Transverse colon (tissue), 4 donors: ENCODE measurements around the gene OSBPL2. TPM values are rescaled to one million over a fixed set of nuclear protein-coding genes. Genes with fewer than 3 reads are reported as not detected.

Experiments
- DNase-seq: peaks from one replicate; pipeline ENCODE4 v3.0.0-alpha.2; 2019
- H3K27ac ChIP-seq, 4 donors: fragments of 200-600 bp; sonication (generic); 2 replicates each; pipeline ENCODE4 v1.5.1; 2016 to 2018; ENCODE audit warnings: inconsistent platforms in 4 of 4
- H3K27me3 ChIP-seq: fragments of 200-600 bp; sonication (generic); 2 replicates; pipeline ENCODE4 v1.5.1; 2017; ENCODE audit warnings: inconsistent platforms
- H3K36me3 ChIP-seq, 4 donors: fragments of 200-600 bp; sonication (generic); 2 replicates each; pipeline ENCODE4 v1.5.1; 2017 to 2019; ENCODE audit warnings: inconsistent platforms in 4 of 4
- H3K4me1 ChIP-seq, 4 donors: fragments of 200-600 bp; sonication (generic); 2 replicates each; pipeline ENCODE4 v1.5.1; 2017 to 2020; ENCODE audit warnings: inconsistent platforms in 4 of 4
- H3K4me3 ChIP-seq, 4 donors: fragments of 200-600 bp; sonication (generic); 1 replicate in 1 of 4; 2 replicates in 3 of 4; pipeline versions ENCODE4 v1.5.1 to v1.6.1; 2017 to 2019; ENCODE audit warnings: inconsistent platforms in 4 of 4
- H3K9me3 ChIP-seq, 2 donors: fragments of 200-600 bp; sonication (generic); 2 replicates each; pipeline ENCODE4 v1.5.1; 2017 to 2019; ENCODE audit warnings: inconsistent platforms in 2 of 2
- EP300 ChIP-seq: sonication (generic); formaldehyde crosslinking; IDR thresholded peaks from one replicate; pipeline ENCODE4 v1.6.1; 2017; ENCODE audit warnings: antibody characterized with exemption, low read depth
- POLR2A ChIP-seq: fragments of 450-650 bp; IDR thresholded peaks from one replicate; pipeline ENCODE4 v1.6.1; 2016; ENCODE audit warnings: antibody characterized with exemption, mild to moderate bottlenecking, moderate library complexity
- POLR2AphosphoS5 ChIP-seq, 3 donors: sonication (generic); formaldehyde crosslinking; IDR thresholded peaks; one replicate each; pipeline ENCODE4 v1.6.1; 2016; ENCODE audit warnings: antibody characterized with exemption in 3 of 3
- WGBS, 2 donors: methylation state at CpG; one replicate each; pipeline ENCODE4 v1.1.5; 2018; ENCODE audit warnings: low coverage in 1 of 2; 5-methylcytosine and 5-hydroxymethylcytosine counted together
- in situ Hi-C, 4 donors: fragments of 200-750 bp; cut with MboI; loops; one replicate each; pipeline versions ENCODE4 v1.15.0 to v1.15.1; 2017; ENCODE audit warnings: low sequenced_read_pairs in 3 of 4, low pct_ligation_motif_present in 1 of 4, low pct_unique_long_range_greater_than_20kb in 1 of 4
- intact Hi-C: fragments of 100-400 bp; cut with DNase I; formaldehyde crosslinking; loops from one replicate; pipeline ENCODE4 v1.15.1; 2023; ENCODE audit warnings: low total_unique reads
- total RNA-seq, 4 donors: library from RNA; depleted of rRNA; stranded (reverse); fragments of >200 nt; gene quantifications; one replicate each; pipeline ENCODE4 v1.1.0, GENCODE V29; 2016
- TF ChIP-seq, protein P1 (sequence below), 5 experiments: fragments of 200-600 bp in 3 of 5; fragments of 450-650 bp in 2 of 5; sonication (generic) in 3 of 5; IDR thresholded peaks; 1 replicate in 2 of 5; 2 replicates in 3 of 5; pipeline ENCODE4 v1.5.1; 2016 to 2017; ENCODE audit warnings: antibody characterized with exemption in 5 of 5, inconsistent platforms in 3 of 5, mild to moderate bottlenecking in 2 of 5, moderate library complexity in 1 of 5

Gene OSBPL2
- total RNA-seq, 4 donors from 2014 or later, result 36.2 to 101 (median 73.3) TPM

DNA sequence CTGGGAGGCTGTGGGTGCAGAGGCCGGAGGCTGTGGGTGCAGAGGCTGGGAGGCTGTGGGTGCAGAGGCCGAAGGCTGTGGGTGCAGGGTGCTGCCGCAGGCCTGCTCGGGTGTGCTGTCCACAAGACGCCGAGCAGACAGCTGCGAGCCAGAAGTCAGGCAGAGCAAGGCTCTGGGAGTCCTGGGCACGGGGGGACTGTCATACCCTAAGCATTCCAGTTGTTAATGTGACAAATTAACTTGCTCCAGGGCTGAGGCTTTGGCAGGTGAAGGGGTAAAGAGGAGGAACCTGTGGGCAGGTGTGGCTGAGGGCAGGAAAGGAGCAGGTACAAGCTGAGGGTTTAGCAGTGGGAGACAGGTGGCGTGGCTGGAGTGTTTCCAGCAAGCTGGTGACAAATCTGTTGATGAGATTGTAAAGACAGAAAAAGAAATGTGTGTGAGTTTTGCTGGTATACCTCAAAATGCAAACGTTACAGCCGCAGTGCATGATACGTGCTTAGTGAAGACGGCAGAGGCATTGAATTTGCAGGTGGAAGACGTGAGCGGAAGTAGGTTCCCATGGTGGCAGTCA, 50.3 kb downstream of the OSBPL2 start:
- Histone ChIP-seq H3K27ac (no peak overlapping the region), H3K9me3 (no peaks in the 10 kb centered on the region), H3K27me3 (no peaks in the 10 kb centered on the region), H3K36me3 (peaks cover 0 to 32% (median 15%) of the 10 kb centered on the region in 4 donors), H3K4me1 (no peaks in the 10 kb centered on the region), H3K4me3 (no peak overlapping the region)
- intact Hi-C loops, result no loop called here
- DNase-seq, result no peak
- TF ChIP-seq, protein P1, sequence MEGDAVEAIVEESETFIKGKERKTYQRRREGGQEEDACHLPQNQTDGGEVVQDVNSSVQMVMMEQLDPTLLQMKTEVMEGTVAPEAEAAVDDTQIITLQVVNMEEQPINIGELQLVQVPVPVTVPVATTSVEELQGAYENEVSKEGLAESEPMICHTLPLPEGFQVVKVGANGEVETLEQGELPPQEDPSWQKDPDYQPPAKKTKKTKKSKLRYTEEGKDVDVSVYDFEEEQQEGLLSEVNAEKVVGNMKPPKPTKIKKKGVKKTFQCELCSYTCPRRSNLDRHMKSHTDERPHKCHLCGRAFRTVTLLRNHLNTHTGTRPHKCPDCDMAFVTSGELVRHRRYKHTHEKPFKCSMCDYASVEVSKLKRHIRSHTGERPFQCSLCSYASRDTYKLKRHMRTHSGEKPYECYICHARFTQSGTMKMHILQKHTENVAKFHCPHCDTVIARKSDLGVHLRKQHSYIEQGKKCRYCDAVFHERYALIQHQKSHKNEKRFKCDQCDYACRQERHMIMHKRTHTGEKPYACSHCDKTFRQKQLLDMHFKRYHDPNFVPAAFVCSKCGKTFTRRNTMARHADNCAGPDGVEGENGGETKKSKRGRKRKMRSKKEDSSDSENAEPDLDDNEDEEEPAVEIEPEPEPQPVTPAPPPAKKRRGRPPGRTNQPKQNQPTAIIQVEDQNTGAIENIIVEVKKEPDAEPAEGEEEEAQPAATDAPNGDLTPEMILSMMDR (IDR thresholded peaks at IDR 0.05), result no peak
- no peak for TF ChIP-seq EP300
- TF ChIP-seq POLR2A, result no peak
- TF ChIP-seq POLR2AphosphoS5 (IDR thresholded peaks at IDR 0.05), result no peak
- in situ Hi-C loops, result no loop called here
- 90 to 97% methylated on average over 5 to 15 of the region's 15 CpGs for WGBS, 2 donors

DNA sequence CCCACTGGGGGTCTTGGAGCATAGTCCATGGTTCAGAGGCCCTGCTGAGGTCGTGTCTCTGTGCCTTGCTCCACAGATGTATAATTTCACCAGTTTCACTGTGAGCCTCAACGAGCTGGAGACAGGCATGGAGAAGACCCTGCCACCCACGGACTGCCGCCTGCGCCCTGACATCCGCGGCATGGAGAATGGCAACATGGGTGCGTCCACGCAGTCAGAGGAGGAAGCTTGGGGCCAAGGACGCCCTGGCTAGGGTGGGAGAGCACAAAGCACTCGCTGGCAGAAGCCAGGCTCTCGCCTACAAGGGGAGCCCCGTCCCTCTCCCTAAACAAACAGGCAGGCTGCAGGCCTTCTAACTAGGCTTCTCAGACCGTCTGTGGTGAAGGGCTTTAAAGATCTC, 50.8 kb downstream of the OSBPL2 start:
- H3K4me1 ChIP-seq, result no peaks in the 10 kb centered on the region
- no peaks in the 10 kb centered on the region for H3K27me3 ChIP-seq
- H3K4me3 ChIP-seq, result no peak overlapping the region
- no peak for DNase-seq
- H3K36me3 ChIP-seq, result peaks cover 0 to 37% (median 15%) of the 10 kb centered on the region in 4 donors
- WGBS, 2 donors, result 89% methylated on average over 14 of the region's 14 CpGs; no CpG with 5 or more reads in 1 of the 2 donors
- TF ChIP-seq, protein P1 (IDR thresholded peaks at IDR 0.05), result no peak
- no peak for TF ChIP-seq EP300
- TF ChIP-seq POLR2A, result no peak
- intact Hi-C loops (no loop called here), in situ Hi-C loops (no loop called here)
- no peaks in the 10 kb centered on the region for H3K9me3 ChIP-seq
- no peak overlapping the region for H3K27ac ChIP-seq

DNA sequence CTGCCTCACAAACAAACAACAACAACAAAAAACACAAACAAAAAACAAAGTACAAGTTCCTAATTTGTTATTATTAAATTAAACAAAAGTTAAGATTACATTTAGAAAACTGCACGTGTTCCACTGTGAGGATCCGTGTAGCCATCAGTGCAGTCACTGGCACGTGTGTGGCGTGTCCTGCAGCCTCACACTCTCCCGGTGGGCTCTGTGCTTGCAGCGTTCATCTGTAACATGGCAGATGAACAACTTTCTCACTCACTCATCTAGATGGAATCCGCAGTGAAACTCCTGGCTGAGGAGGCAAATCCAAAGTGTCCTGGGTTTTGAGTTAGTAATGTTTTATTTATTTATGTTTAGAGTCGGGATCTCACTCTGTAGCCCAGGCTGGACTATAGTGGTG, 51.6 kb downstream of the OSBPL2 start:
- Histone ChIP-seq H3K4me1 (no peaks in the 10 kb centered on the region), H3K27ac (no peak overlapping the region), H3K9me3 (no peaks in the 10 kb centered on the region), H3K4me3 (no peak overlapping the region), H3K36me3 (peaks cover 0 to 41% (median 16%) of the 10 kb centered on the region in 4 donors), H3K27me3 (no peaks in the 10 kb centered on the region)
- no peak for DNase-seq
- 89 to 94% methylated on average over 6 to 8 of the region's 8 CpGs for WGBS, 2 donors
- TF ChIP-seq POLR2AphosphoS5 (IDR thresholded peaks at IDR 0.05), result no peak
- TF ChIP-seq POLR2A, result no peak
- no peak for TF ChIP-seq EP300
- TF ChIP-seq, protein P1 (IDR thresholded peaks at IDR 0.05), result no peak
- intact Hi-C loops, result no loop called here
- in situ Hi-C loops, result loop anchor here in 2 of 4 donors (10.0 kb wide), 1 partner anchor 95 kb away; the partner anchor contains the start of gene RPS21 (in 2 of the 2)

DNA sequence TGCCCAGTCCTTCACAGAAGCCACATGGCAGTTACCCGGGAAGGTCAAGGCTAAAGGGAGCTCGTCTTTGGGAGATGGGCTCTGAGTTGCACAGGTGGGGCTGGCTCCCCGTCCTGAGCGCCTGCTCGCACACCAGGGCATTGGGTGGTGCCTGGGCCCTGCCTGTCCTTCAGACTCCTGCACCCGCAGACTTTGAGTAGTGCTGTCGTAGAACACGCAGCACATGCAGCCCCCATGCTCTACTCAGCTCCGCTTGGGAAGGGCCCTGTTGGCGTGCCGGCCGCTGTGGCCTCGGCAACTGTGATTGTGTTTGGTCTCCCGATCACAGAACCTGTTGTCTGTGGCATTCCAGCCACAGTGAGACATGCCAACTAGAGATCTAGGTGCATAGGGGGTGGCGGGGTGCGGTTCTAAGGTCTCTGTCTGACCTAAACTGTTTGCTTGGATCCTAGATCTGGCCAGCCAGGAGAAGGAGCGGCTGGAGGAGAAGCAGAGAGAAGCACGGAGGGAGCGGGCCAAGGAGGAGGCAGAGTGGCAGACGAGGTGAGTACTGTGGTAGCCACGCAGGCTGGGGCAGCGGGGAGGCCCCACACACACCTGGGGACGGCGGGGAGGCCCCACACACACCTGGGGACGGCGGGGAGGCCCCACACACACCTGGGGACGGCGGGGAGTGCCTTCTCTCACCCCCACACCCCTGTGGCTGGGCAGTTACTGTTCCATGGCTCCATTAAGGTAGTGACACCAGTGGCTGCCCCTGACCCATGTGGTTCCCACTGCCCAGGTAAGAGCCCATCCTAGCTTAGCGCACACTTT, 53.1 kb downstream of the OSBPL2 start:
- H3K36me3 ChIP-seq, result peaks cover 0 to 44% (median 12%) of the 10 kb centered on the region in 4 donors
- TF ChIP-seq EP300 (no peak), POLR2A (no peak), POLR2AphosphoS5 (IDR thresholded peaks at IDR 0.05) (no peak)
- TF ChIP-seq, protein P1 (IDR thresholded peaks at IDR 0.05), result no peak
- no peaks in the 10 kb centered on the region for H3K27me3 ChIP-seq
- H3K9me3 ChIP-seq, result no peaks in the 10 kb centered on the region
- H3K4me3 ChIP-seq, result no peak overlapping the region
- 92% methylated on average over 29 of the region's 29 CpGs; no CpG with 5 or more reads in 1 of the 2 donors for whole genome bisulfite sequencing, 2 donors
- H3K4me1 ChIP-seq, result no peaks in the 10 kb centered on the region
- intact Hi-C loops, result no loop called here
- H3K27ac ChIP-seq, result no peak overlapping the region
- DNase-seq, result no peak
- in situ Hi-C loops, result loop anchor here in 2 of 4 donors (10.0 kb wide), 1 partner anchor 93 kb away; the partner anchor contains the start of gene RPS21 (in 2 of the 2)
